HUES48 (cell line): ENCODE measurements around the gene KTN1.

ENCODE experiments used
- H3K27ac ChIP-seq: one replicate; pipeline ENCODE4 v1.7.0; 2013; ENCODE audit warnings: low read depth, low read length, inconsistent platforms
- H3K27me3 ChIP-seq: 2 replicates; pipeline ENCODE4 v1.6.1; 2013; ENCODE audit warnings: mild to moderate bottlenecking, low read length; ENCODE audit not compliant: control insufficient read depth, insufficient read depth
- H3K36me3 ChIP-seq: 2 replicates; pipeline ENCODE4 v1.6.1; 2013; ENCODE audit warnings: low read length; ENCODE audit not compliant: control insufficient read depth, insufficient read depth
- H3K4me1 ChIP-seq: 2 replicates; pipeline ENCODE4 v1.6.1; 2013; ENCODE audit warnings: mild to moderate bottlenecking, low read length; ENCODE audit not compliant: control insufficient read depth, insufficient read depth
- H3K4me3 ChIP-seq: 2 replicates; pipeline ENCODE4 v1.5.1; 2013; ENCODE audit warnings: mild to moderate bottlenecking, low read depth, low read length
- H3K9ac ChIP-seq: 2 replicates; pipeline ENCODE4 v1.6.1; 2013; ENCODE audit warnings: mild to moderate bottlenecking, low read depth, low read length, moderate library complexity
- H3K9me3 ChIP-seq: 2 replicates; pipeline ENCODE4 v1.6.1; 2013; ENCODE audit warnings: low read length; ENCODE audit not compliant: control insufficient read depth, insufficient read depth

KTN1 gene

GRCh38 chr14:55593698-55594097 is 13.7 kb downstream of the KTN1 start:
- Histone ChIP-seq H3K9me3 (no peaks in the 10 kb centered on the region), H3K36me3 (no peaks in the 10 kb centered on the region), H3K4me1 (peaks cover 43% of the 10 kb centered on the region), H3K27me3 (no peaks in the 10 kb centered on the region), H3K27ac (peak overlapping the region; percentile 60), H3K4me3 (no peak overlapping the region), H3K9ac (no peak overlapping the region)

GRCh38 chr14:55599250-55599879 is 19.4 kb downstream of the KTN1 start:
- no peaks in the 10 kb centered on the region for H3K36me3 ChIP-seq
- H3K4me3 ChIP-seq = no peak overlapping the region
- H3K27me3 ChIP-seq = no peaks in the 10 kb centered on the region
- no peaks in the 10 kb centered on the region for H3K9me3 ChIP-seq
- peaks cover 40% of the 10 kb centered on the region; the same call in 1 of the 2 replicates for H3K4me1 ChIP-seq
- H3K27ac ChIP-seq = no peak overlapping the region
- no peak overlapping the region for H3K9ac ChIP-seq

- H3K4me3 ChIP-seq = no peak overlapping the region; the same call in 1 of the 2 replicates
Measured at GRCh38 chr14:55600784-55601561, 21.0 kb downstream of the KTN1 start.

GRCh38 chr14:55603401-55603953 is 23.5 kb downstream of the KTN1 start:
- Histone ChIP-seq H3K4me3 (no peak overlapping the region), H3K27ac (no peak overlapping the region), H3K9me3 (no peaks in the 10 kb centered on the region), H3K9ac (no peak overlapping the region), H3K36me3 (no peaks in the 10 kb centered on the region), H3K27me3 (no peaks in the 10 kb centered on the region), H3K4me1 (peaks cover 64% of the 10 kb centered on the region)

More at GRCh38 chr14:55600784-55601561, 21.0 kb downstream of the KTN1 start:
- Histone ChIP-seq H3K27ac (no peak overlapping the region), H3K9ac (no peak overlapping the region), H3K27me3 (no peaks in the 10 kb centered on the region), H3K9me3 (no peaks in the 10 kb centered on the region), H3K4me1 (peaks cover 50% of the 10 kb centered on the region), H3K36me3 (no peaks in the 10 kb centered on the region)

GRCh38 chr14:55604488-55604887 is 24.5 kb downstream of the KTN1 start:
- H3K27ac ChIP-seq = peak overlapping the region; percentile 8
- H3K36me3 ChIP-seq = no peaks in the 10 kb centered on the region
- peaks cover 68% of the 10 kb centered on the region for H3K4me1 ChIP-seq
- H3K27me3 ChIP-seq = no peaks in the 10 kb centered on the region
- no peaks in the 10 kb centered on the region for H3K9me3 ChIP-seq
- H3K4me3 ChIP-seq = no peak overlapping the region
- no peak overlapping the region for H3K9ac ChIP-seq

GRCh38 chr14:55604900-55605418 is 25.0 kb downstream of the KTN1 start:
- H3K27ac ChIP-seq = peak overlapping the region; percentile 8
- H3K9me3 ChIP-seq = no peaks in the 10 kb centered on the region
- peaks cover 69% of the 10 kb centered on the region for H3K4me1 ChIP-seq
- H3K4me3 ChIP-seq = no peak overlapping the region
- H3K36me3 ChIP-seq = no peaks in the 10 kb centered on the region
- no peak overlapping the region for H3K9ac ChIP-seq
- no peaks in the 10 kb centered on the region for H3K27me3 ChIP-seq

- H3K4me1 ChIP-seq = peaks cover 71% of the 10 kb centered on the region
- no peaks in the 10 kb centered on the region for H3K27me3 ChIP-seq
- peak overlapping the region; percentile 9 for H3K27ac ChIP-seq
- no peaks in the 10 kb centered on the region for H3K36me3 ChIP-seq
- H3K9ac ChIP-seq = no peak overlapping the region; the same call in 1 of the 2 replicates
- no peak overlapping the region; the same call in 1 of the 2 replicates for H3K4me3 ChIP-seq
- no peaks in the 10 kb centered on the region for H3K9me3 ChIP-seq
Measured at GRCh38 chr14:55605793-55606192, 25.8 kb downstream of the KTN1 start.

- no peaks in the 10 kb centered on the region for H3K27me3 ChIP-seq
- H3K36me3 ChIP-seq = 0 out of 2 replicates have a peak, but pooled peaks cover 2% of the 10 kb centered on the region
- no peaks in the 10 kb centered on the region for H3K9me3 ChIP-seq
- no peak overlapping the region for H3K4me3 ChIP-seq
- peaks cover 76% of the 10 kb centered on the region for H3K4me1 ChIP-seq
- H3K27ac ChIP-seq = no peak overlapping the region
- H3K9ac ChIP-seq = no peak overlapping the region
Measured at GRCh38 chr14:55607386-55607785, 27.4 kb downstream of the KTN1 start.

GRCh38 chr14:55609681-55610080 is 29.7 kb downstream of the KTN1 start:
- no peaks in the 10 kb centered on the region for H3K9me3 ChIP-seq
- no peak overlapping the region for H3K4me3 ChIP-seq
- no peak overlapping the region for H3K9ac ChIP-seq
- H3K27me3 ChIP-seq = no peaks in the 10 kb centered on the region
- peaks cover 62% of the 10 kb centered on the region for H3K4me1 ChIP-seq
- peaks cover 11% of the 10 kb centered on the region for H3K36me3 ChIP-seq
- H3K27ac ChIP-seq = peak overlapping the region; percentile 8

- no peaks in the 10 kb centered on the region for H3K9me3 ChIP-seq
- H3K36me3 ChIP-seq = peaks cover 18% of the 10 kb centered on the region
- H3K27ac ChIP-seq = no peak overlapping the region
- no peak overlapping the region for H3K4me3 ChIP-seq
- peaks cover 50% of the 10 kb centered on the region for H3K4me1 ChIP-seq
- no peaks in the 10 kb centered on the region for H3K27me3 ChIP-seq
- no peak overlapping the region for H3K9ac ChIP-seq
Measured at GRCh38 chr14:55610713-55611370, 30.8 kb downstream of the KTN1 start.
